LNCaP clone FGC (cell line): ENCODE data around the gene BCCIP.

Experiments
- DNase-seq: peaks from one replicate; pipeline ENCODE4 v3.0.0-alpha.2; 2011; ENCODE audit warnings: low read depth
- H3K4me3 ChIP-seq: 2 replicates; pipeline ENCODE4 v1.5.1; 2011; ENCODE audit warnings: mild to moderate bottlenecking, low read depth, low read length, control low read depth
- CTCF ChIP-seq: IDR thresholded peaks from 2 replicates; pipeline ENCODE4 v1.5.1; 2012; ENCODE audit warnings: mild to moderate bottlenecking; ENCODE audit not compliant: control insufficient read depth, insufficient read depth; ENCODE audit errors: extremely low read depth

BCCIP gene

GRCh38 chr10:125779403-125780327, 43.7 kb upstream of the BCCIP start:
- H3K4me3 ChIP-seq, result no peak overlapping the region
- TF ChIP-seq CTCF, result no peak
- DNase-seq, result no peak

DNA sequence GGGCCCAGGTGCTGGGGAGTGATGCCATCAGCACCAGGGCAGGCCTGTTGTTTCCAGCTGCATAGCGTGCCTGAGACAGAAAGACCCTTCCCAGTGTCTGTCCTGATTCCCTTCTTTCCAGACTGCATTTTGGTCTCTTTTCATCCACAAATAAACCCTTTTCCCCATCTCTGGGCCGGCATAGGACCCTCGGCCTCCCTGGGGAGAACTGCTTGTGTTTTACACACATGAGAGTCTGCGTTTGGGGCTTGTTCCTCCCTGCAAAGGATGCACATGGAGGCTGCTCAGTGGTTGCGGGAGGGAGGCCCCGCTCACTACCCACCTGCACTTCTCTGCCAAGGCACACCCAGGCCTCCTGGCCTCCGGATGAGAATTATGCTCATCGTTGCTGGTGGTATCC, 42.0 kb upstream of the BCCIP start:
- TF ChIP-seq CTCF, result no peak
- no peak overlapping the region for H3K4me3 ChIP-seq
- DNase-seq, result no peak

GRCh38 chr10:125782054-125782453, 41.3 kb upstream of the BCCIP start:
- no peak overlapping the region for H3K4me3 ChIP-seq
- no peak for TF ChIP-seq CTCF

GRCh38 chr10:125782616-125783015, 40.7 kb upstream of the BCCIP start:
- TF ChIP-seq CTCF, result no peak
- DNase-seq, result no peak
- H3K4me3 ChIP-seq, result no peak overlapping the region

More at GRCh38 chr10:125782054-125782453, 41.3 kb upstream of the BCCIP start:
- DNase-seq, result no peak

GRCh38 chr10:125783408-125783807, 39.9 kb upstream of the BCCIP start:
- no peak for DNase-seq
- no peak for TF ChIP-seq CTCF
- H3K4me3 ChIP-seq, result no peak overlapping the region

- no peak overlapping the region for H3K4me3 ChIP-seq
- no peak for TF ChIP-seq CTCF
- no peak for DNase-seq
These were observed 39.4 kb upstream of the BCCIP start for GRCh38 chr10:125783957-125784356.
